H1 (cell line): Measurements from ENCODE around the gene RIPPLY1. TPM values are rescaled to one million over a fixed set of nuclear protein-coding genes. Genes with fewer than 3 reads are reported as not detected.

ENCODE experiments used
- CTCF ChIA-PET: fragments of 300-600 bp; sonication (Branson Sonifier 250); formaldehyde crosslinking; loops from one replicate; lab custom pipeline; 2021; ENCODE audit not compliant: partially characterized antibody; lab: Charles Lee
- POLR2A ChIA-PET: fragments of 300-600 bp; sonication (Branson Sonifier 250); formaldehyde crosslinking; loops from one replicate; lab custom pipeline; 2021; ENCODE audit warnings: inconsistent platforms; ENCODE audit not compliant: partially characterized antibody; lab: Charles Lee
- DNase-seq, 2 experiments: peaks; one replicate each; pipeline versions ENCODE4 v3.0.0 to v3.0.0-alpha.2; 2010 to 2022; ENCODE audit warnings: low spot score in 2 of 2, low read depth in 1 of 2, mixed read lengths in 1 of 2
- FAIRE-seq: peaks from 2 replicates; lab custom pipeline; 2011; peaks lifted over from hg19 to GRCh38; lab: Jason Lieb, UNC
- H2AFZ ChIP-seq: 2 replicates; pipeline ENCODE4 v1.8.1; 2012; ENCODE audit warnings: low read length, inconsistent platforms
- H2AK5ac ChIP-seq: 2 replicates; pipeline ENCODE4 v1.6.1; 2013; ENCODE audit warnings: low read depth, low read length
- H2BK120ac ChIP-seq: replicated peaks from 2 replicates; pipeline ENCODE3; 2013; ENCODE audit warnings: low read depth, low read length, inconsistent platforms
- H2BK12ac ChIP-seq: 2 replicates; pipeline ENCODE4 v1.6.1; 2013; ENCODE audit warnings: low read depth, low read length
- H2BK15ac ChIP-seq: 2 replicates; pipeline ENCODE4 v1.6.1; 2013; ENCODE audit warnings: low read length
- H2BK20ac ChIP-seq: 2 replicates; pipeline ENCODE4 v1.6.1; 2013; ENCODE audit warnings: low read length
- H2BK5ac ChIP-seq: 2 replicates; pipeline ENCODE4 v1.6.1; 2013; ENCODE audit warnings: low read depth, low read length
- H3K14ac ChIP-seq: 2 replicates; pipeline ENCODE4 v1.6.1; 2013; ENCODE audit warnings: inconsistent platforms; ENCODE audit not compliant: insufficient read length
- H3K18ac ChIP-seq: 2 replicates; pipeline ENCODE4 v1.6.1; 2013; ENCODE audit warnings: low read length; ENCODE audit errors: extremely low read depth
- H3K23ac ChIP-seq: 2 replicates; pipeline ENCODE4 v1.6.1; 2013; ENCODE audit warnings: inconsistent platforms; ENCODE audit not compliant: insufficient read length
- H3K23me2 ChIP-seq: 2 replicates; pipeline ENCODE4 v1.6.1; 2013; ENCODE audit warnings: low read depth, low read length
- H3K27ac ChIP-seq: 2 replicates; pipeline ENCODE4 v1.6.1; 2011; ENCODE audit warnings: low read depth, low read length, inconsistent platforms
- H3K27me3 ChIP-seq, 4 experiments: replicated peaks in 1 of 4; 1 replicate in 1 of 4; 2 replicates in 3 of 4; pipeline versions ENCODE4 v1.6.1 to v1.8.1; 2011 to 2013; ENCODE audit warnings: low read length in 3 of 4, mild to moderate bottlenecking in 3 of 4, inconsistent platforms in 2 of 4, mixed read lengths in 2 of 4, moderate library complexity in 1 of 4; ENCODE audit not compliant: control insufficient read depth in 3 of 4, insufficient read depth in 3 of 4; ENCODE audit errors: extremely low read depth in 1 of 4
- H3K36me3 ChIP-seq, 4 experiments: 2 replicates each; pipeline versions ENCODE4 v1.6.1 to v1.8.1; 2011 to 2013; ENCODE audit warnings: mild to moderate bottlenecking in 4 of 4, low read length in 3 of 4, moderate library complexity in 2 of 4, control low read depth in 1 of 4, inconsistent platforms in 1 of 4; ENCODE audit not compliant: insufficient read depth in 4 of 4, control insufficient read depth in 2 of 4
- H3K4ac ChIP-seq: replicated peaks from 2 replicates; pipeline ENCODE3; 2013; ENCODE audit warnings: low read length, low read depth, mixed read lengths, inconsistent platforms; ENCODE audit not compliant: insufficient read length
- H3K4me1 ChIP-seq, 4 experiments: replicated peaks in 1 of 4; 1 replicate in 1 of 4; 2 replicates in 3 of 4; pipeline versions ENCODE4 v1.6.1 to v1.8.1; 2011 to 2013; ENCODE audit warnings: low read length in 3 of 4, inconsistent platforms in 2 of 4, mixed read lengths in 1 of 4; ENCODE audit not compliant: insufficient read depth in 4 of 4, control insufficient read depth in 3 of 4
- H3K4me2 ChIP-seq, 2 experiments: 2 replicates each; pipeline versions ENCODE4 v1.6.1 to v1.8.1; 2011 to 2013; ENCODE audit warnings: low read depth in 2 of 2, low read length in 2 of 2, control low read depth in 1 of 2, inconsistent platforms in 1 of 2, mild to moderate bottlenecking in 1 of 2; ENCODE audit not compliant: insufficient read depth in 1 of 2
- H3K4me3 ChIP-seq, 4 experiments: fragments of 200-600, 300-600 bp in 1 of 4; sonication (generic), shearing (Covaris generic), sonication (Bioruptor Twin) in 1 of 4; 2 replicates each; pipeline versions ENCODE4 v1.5.1 to v1.8.1; 2011 to 2016; ENCODE audit warnings: low read length in 4 of 4, low read depth in 3 of 4, control low read depth in 2 of 4, inconsistent platforms in 2 of 4, mild to moderate bottlenecking in 2 of 4, mixed read lengths in 1 of 4, moderate library complexity in 1 of 4; ENCODE audit not compliant: insufficient read depth in 2 of 4; ENCODE audit errors: extremely low read depth in 1 of 4
- H3K56ac ChIP-seq: replicated peaks from 2 replicates; pipeline ENCODE3; 2013; ENCODE audit warnings: low read depth, mild to moderate bottlenecking, mixed read lengths, low read length, inconsistent platforms; ENCODE audit not compliant: insufficient read length
- H3K79me1 ChIP-seq: 2 replicates; pipeline ENCODE4 v1.6.1; 2013; ENCODE audit warnings: low read depth, low read length, control low read depth
- H3K79me2 ChIP-seq, 2 experiments: 2 replicates each; pipeline versions ENCODE4 v1.6.1 to v1.8.1; 2012 to 2013; ENCODE audit warnings: low read length in 2 of 2, mild to moderate bottlenecking in 2 of 2, inconsistent platforms in 1 of 2; ENCODE audit not compliant: insufficient read depth in 2 of 2, control insufficient read depth in 1 of 2
- H3K9ac ChIP-seq, 4 experiments: replicated peaks in 1 of 4; 1 replicate in 1 of 4; 2 replicates in 3 of 4; pipeline versions ENCODE4 v1.6.1 to v1.8.1; 2011 to 2013; ENCODE audit warnings: low read depth in 3 of 4, low read length in 3 of 4, control low read depth in 2 of 4, mild to moderate bottlenecking in 2 of 4, moderate library complexity in 2 of 4, inconsistent platforms in 1 of 4; ENCODE audit errors: extremely low read depth in 1 of 4
- H3K9me3 ChIP-seq, 2 experiments: 2 replicates each; pipeline versions ENCODE4 v1.6.1 to v1.8.1; 2012 to 2013; ENCODE audit warnings: mild to moderate bottlenecking in 2 of 2, moderate library complexity in 2 of 2, control low read depth in 1 of 2, inconsistent platforms in 1 of 2, low read depth in 1 of 2, low read length in 1 of 2, mixed read lengths in 1 of 2; ENCODE audit not compliant: insufficient read depth in 2 of 2
- H4K20me1 ChIP-seq, 2 experiments: replicated peaks in 1 of 2; 2 replicates each; pipeline versions ENCODE3 to v1.8.1; 2011 to 2013; ENCODE audit warnings: inconsistent platforms in 2 of 2, low read length in 2 of 2, mild to moderate bottlenecking in 1 of 2; ENCODE audit not compliant: insufficient read depth in 2 of 2, control insufficient read depth in 1 of 2
- H4K5ac ChIP-seq: 2 replicates; pipeline ENCODE4 v1.6.1; 2013; ENCODE audit warnings: low read length, low read depth, mixed read lengths, inconsistent platforms; ENCODE audit not compliant: insufficient read length
- H4K8ac ChIP-seq: 2 replicates; pipeline ENCODE4 v1.8.0; 2013; ENCODE audit warnings: mild to moderate bottlenecking, moderate library complexity, low read length, inconsistent platforms; ENCODE audit not compliant: insufficient read depth; ENCODE audit errors: extremely low read depth
- H4K91ac ChIP-seq: replicated peaks from 2 replicates; pipeline ENCODE3; 2013; ENCODE audit warnings: low read length, mixed read lengths, inconsistent platforms; ENCODE audit not compliant: insufficient read length
- BRCA1 ChIP-seq: IDR thresholded peaks from 2 replicates; pipeline ENCODE4 v1.6.1; 2012; ENCODE audit warnings: low read depth, low read length, improper control_type of control experiment
- CREB1 ChIP-seq: IDR thresholded peaks from 2 replicates; pipeline ENCODE4 v1.6.1; 2012; ENCODE audit warnings: inconsistent platforms
- HDAC2 ChIP-seq, 2 experiments: fragments of 300-600 bp in 1 of 2; sonication (generic) in 1 of 2; IDR thresholded peaks; 2 replicates each; pipeline ENCODE4 v1.6.1; 2011 to 2012; ENCODE audit warnings: low read depth in 2 of 2, low read length in 2 of 2, mild to moderate bottlenecking in 2 of 2, moderate library complexity in 2 of 2, borderline replicate concordance in 1 of 2, inconsistent platforms in 1 of 2
- JUND ChIP-seq: IDR thresholded peaks from 2 replicates; pipeline ENCODE4 v1.6.1; 2011; ENCODE audit warnings: mild to moderate bottlenecking, improper control_type of control experiment, low read length
- NANOG ChIP-seq: IDR thresholded peaks from 2 replicates; pipeline ENCODE4 v1.6.1; 2011; ENCODE audit warnings: low read length, low read depth, mild to moderate bottlenecking, inconsistent platforms; ENCODE audit not compliant: insufficient read depth, poor library complexity, severe bottlenecking
- POLR2AphosphoS5 ChIP-seq: IDR thresholded peaks from 2 replicates; pipeline ENCODE4 v1.6.1; 2011; ENCODE audit warnings: low read depth, low read length
- SIN3A ChIP-seq, 2 experiments: IDR thresholded peaks in 1 of 2; conservative IDR thresholded peaks in 1 of 2; 2 replicates each; pipeline ENCODE4 v1.6.1; 2011 to 2012; ENCODE audit warnings: low read length in 2 of 2, improper control_type of control experiment in 1 of 2, low read depth in 1 of 2, mild to moderate bottlenecking in 1 of 2
- SIX5 ChIP-seq: IDR thresholded peaks from 2 replicates; pipeline ENCODE4 v1.6.1; 2011; ENCODE audit warnings: mild to moderate bottlenecking, low read depth, low read length
- SP4 ChIP-seq: IDR thresholded peaks from 2 replicates; pipeline ENCODE4 v1.6.1; 2012; ENCODE audit warnings: low read length, inconsistent platforms
- SRF ChIP-seq: IDR thresholded peaks from 2 replicates; pipeline ENCODE4 v1.6.1; 2011; ENCODE audit warnings: mild to moderate bottlenecking, low read depth, low read length, moderate library complexity
- SUZ12 ChIP-seq: fragments of 200-600 bp; sonication (generic); IDR thresholded peaks from 2 replicates; pipeline ENCODE4 v1.6.1; 2012; ENCODE audit warnings: mild to moderate bottlenecking, inconsistent platforms, low read length, moderate library complexity, mixed read lengths
- TBP ChIP-seq: IDR thresholded peaks from 2 replicates; pipeline ENCODE4 v1.6.1; 2011; ENCODE audit warnings: low read depth, low read length, improper control_type of control experiment
- WGBS, 2 experiments: shearing (Covaris generic) in 1 of 2; methylation state at CpG; one replicate each; pipeline versions ENCODE4 v1.1.6 to v1.1.7; 2013 to 2015; ENCODE audit warnings: low lambda C conversion rate in 2 of 2, mixed read lengths in 2 of 2, inconsistent platforms in 1 of 2, low coverage in 1 of 2, missing lambda C conversion rate in 1 of 2; ENCODE audit not compliant: insufficient replicate concordance in 2 of 2, insufficient coverage in 1 of 2, insufficient read length in 1 of 2; ENCODE audit errors: extremely low coverage in 1 of 2, missing lambda C conversion rate in 1 of 2; 5-methylcytosine and 5-hydroxymethylcytosine counted together
- polyA plus RNA-seq, 7 experiments: library from polyadenylated mRNA; depleted of rRNA in 3 of 7; stranded (reverse) in 5 of 7; unstranded in 2 of 7; fragments of >200 nt in 5 of 7; fragments of 200-250 nt in 2 of 7; gene quantifications; 1 replicate in 5 of 7; 2 replicates in 1 of 7; 4 replicates in 1 of 7; pipeline versions ENCODE4 v1.2.1 to v1.2.3, GENCODE V29; 2011 to 2013; ENCODE audit warnings: missing spikeins in 2 of 7, mixed read lengths in 2 of 7
- total RNA-seq: library from RNA; stranded (reverse); fragmentation: NEBNext Ultra II Directional; extraction: Animal tissue kit (Norgen Biotek cat#: 25700); gene quantifications from 2 replicates; pipeline ENCODE4 v1.2.1, GENCODE V29; 2021

The RIPPLY1 gene
- total and polyA plus RNA-seq, 2 of the 8 experiments (the other 6 are each of a cell fraction or from before 2014, with no cell fraction given) = not detected

GRCh38 chrX:106952089-106952488 lies 48.9 kb upstream of the RIPPLY1 start:
- Histone ChIP-seq H2BK12ac (no peak overlapping the region), H2AK5ac (no peak overlapping the region), H4K8ac (no peak overlapping the region), H3K14ac (no peak overlapping the region), H3K4me1 (no peaks in the 10 kb centered on the region), H3K79me2 (no peaks in the 10 kb centered on the region), H2BK5ac (no peak overlapping the region), H2BK120ac (no peak overlapping the region), H3K9me3 (no peaks in the 10 kb centered on the region), H3K79me1 (no peaks in the 10 kb centered on the region), H3K4me3 (no peak overlapping the region), H3K9ac (no peak overlapping the region), H3K27ac (no peak overlapping the region), H3K56ac (no peak overlapping the region), H2AFZ (no peak overlapping the region), H4K20me1 (no peaks in the 10 kb centered on the region), H3K18ac (no peak overlapping the region), H3K23ac (no peak overlapping the region), H2BK15ac (no peak overlapping the region), H3K4ac (no peak overlapping the region), H3K27me3 (no peaks in the 10 kb centered on the region), H4K91ac (no peak overlapping the region), H4K5ac (no peak overlapping the region), H3K36me3 (no peaks in the 10 kb centered on the region), H3K4me2 (no peak overlapping the region), H3K23me2 (no peaks in the 10 kb centered on the region), H2BK20ac (no peak overlapping the region)
- ChIA-PET CTCF (interaction anchor here (0.9 to 1.9 kb wide), 4 partner anchors 15 to 58 kb away, joined by 3 to 13 read pairs (median 7); no protein-coding TSS in a partner anchor), POLR2A (interaction anchor here (0.8 kb wide), 1 partner anchor 14 kb away, joined by 3 read pairs; no protein-coding TSS in a partner anchor)
- WGBS, 2 experiments = 82% methylated on average over 3 of the region's 3 CpGs; no CpG with 5 or more reads in 1 of the 2 experiments
- DNase-seq (no peak), FAIRE-seq (no peak)
- TF ChIP-seq NANOG (no peak), POLR2AphosphoS5 (no peak), SP4 (no peak), TBP (no peak), SIX5 (no peak), CREB1 (no peak), JUND (no peak), SUZ12 (no peak), SRF (no peak), BRCA1 (no peak), SIN3A (conservative IDR thresholded peaks at IDR 0.05 in 1 of 2, IDR thresholded peaks at IDR 0.05 in 1 of 2; ENCODE audit: low read depth in 1 of 2, low read length in 2 of 2) (no peak), HDAC2 (IDR thresholded peaks at IDR 0.05; ENCODE audit: borderline replicate concordance in 1 of 2, low read depth in 2 of 2, low read length in 2 of 2) (no peak)
